IPS-18c (cell line): ENCODE results near the gene COG5.

Source experiments
- H3K4me3 ChIP-seq: 2 replicates; pipeline ENCODE4 v1.7.0; 2013; ENCODE audit warnings: low read depth, mild to moderate bottlenecking, low read length, moderate library complexity; ENCODE audit not compliant: insufficient read depth
- H3K9me3 ChIP-seq: one replicate; pipeline ENCODE4 v1.6.1; 2013; ENCODE audit warnings: mild to moderate bottlenecking, low read length, moderate library complexity; ENCODE audit not compliant: control insufficient read depth, insufficient read depth

Gene COG5

DNA sequence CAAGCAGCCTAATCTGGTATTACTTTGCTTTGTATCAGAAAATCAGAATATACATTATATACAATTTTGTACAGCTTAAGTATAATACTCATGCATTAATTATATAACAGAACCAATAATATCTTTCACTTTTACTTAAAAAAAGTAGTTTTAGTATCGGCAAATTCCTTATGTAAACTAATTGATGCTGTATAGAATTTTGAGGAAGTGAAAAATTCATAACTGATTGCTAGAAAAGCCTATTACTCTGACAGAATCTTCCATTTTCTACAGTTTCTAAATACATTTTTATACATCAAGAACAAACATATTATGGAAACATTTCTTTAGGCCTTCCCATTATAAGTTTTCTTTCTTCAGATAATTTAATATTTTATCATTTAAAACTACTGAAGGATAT lies 217.8 kb downstream of the COG5 start:
- no peaks in the 10 kb centered on the region for H3K9me3 ChIP-seq
- H3K4me3 ChIP-seq, result no peak overlapping the region

DNA sequence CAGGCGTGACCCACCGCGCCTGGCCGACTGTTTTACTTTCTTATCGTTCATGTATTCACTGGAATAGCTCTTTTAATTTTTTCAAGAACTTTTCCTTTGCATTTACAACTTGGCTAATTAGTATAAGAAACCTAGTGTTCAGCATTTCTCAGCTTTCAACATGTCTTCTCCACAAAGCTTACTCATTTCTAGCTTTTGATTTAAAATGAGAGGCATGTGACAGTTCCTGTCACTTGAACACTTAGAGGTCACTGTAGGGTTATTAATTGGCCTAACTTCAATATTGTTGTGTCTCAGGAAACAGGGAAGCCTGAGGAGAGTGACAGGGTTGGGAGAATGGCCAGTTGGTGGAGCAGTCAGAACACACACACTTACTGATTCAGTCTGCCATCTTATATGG lies 218.9 kb downstream of the COG5 start:
- H3K4me3 ChIP-seq, result no peak overlapping the region
- no peaks in the 10 kb centered on the region for H3K9me3 ChIP-seq

DNA sequence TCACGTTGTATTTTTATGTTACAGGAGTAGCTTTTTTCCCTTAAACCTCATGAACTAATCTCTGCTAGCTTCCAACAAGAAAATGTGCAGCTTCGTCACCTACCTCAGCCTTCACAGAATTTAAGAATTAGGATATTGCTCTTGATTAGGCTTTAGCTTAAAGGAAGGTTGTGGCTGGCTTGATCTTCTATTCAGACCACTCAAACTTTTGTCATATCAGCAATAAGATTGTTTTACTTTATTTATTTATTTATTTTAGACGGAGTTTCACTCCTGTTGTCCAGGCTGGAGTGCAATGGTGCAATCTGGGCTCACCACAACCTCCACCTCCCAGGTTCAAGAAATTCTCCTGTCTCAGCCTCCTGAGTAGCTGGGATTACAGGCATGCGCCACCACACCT lies 219.4 kb downstream of the COG5 start:
- H3K9me3 ChIP-seq, result no peaks in the 10 kb centered on the region
- no peak overlapping the region for H3K4me3 ChIP-seq

DNA sequence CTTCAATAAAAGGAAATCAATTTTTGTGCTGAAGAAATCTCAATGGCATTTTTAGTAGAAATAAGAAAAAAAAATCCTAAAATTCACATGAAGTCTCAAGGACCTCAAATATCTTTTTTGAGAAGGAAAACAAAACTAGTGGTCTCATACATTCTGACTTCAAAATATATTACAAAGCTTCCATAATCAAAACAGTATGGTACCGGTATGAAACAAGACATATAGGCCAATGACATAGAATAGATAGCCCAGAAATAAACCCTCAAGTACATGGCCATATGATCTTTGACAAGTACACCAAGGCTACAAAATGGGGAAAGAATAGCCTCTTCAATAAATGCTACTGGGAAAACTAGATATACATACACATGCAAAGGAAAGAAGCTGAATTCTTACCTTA lies 225.6 kb downstream of the COG5 start:
- H3K9me3 ChIP-seq, result no peaks in the 10 kb centered on the region
- no peak overlapping the region for H3K4me3 ChIP-seq

DNA sequence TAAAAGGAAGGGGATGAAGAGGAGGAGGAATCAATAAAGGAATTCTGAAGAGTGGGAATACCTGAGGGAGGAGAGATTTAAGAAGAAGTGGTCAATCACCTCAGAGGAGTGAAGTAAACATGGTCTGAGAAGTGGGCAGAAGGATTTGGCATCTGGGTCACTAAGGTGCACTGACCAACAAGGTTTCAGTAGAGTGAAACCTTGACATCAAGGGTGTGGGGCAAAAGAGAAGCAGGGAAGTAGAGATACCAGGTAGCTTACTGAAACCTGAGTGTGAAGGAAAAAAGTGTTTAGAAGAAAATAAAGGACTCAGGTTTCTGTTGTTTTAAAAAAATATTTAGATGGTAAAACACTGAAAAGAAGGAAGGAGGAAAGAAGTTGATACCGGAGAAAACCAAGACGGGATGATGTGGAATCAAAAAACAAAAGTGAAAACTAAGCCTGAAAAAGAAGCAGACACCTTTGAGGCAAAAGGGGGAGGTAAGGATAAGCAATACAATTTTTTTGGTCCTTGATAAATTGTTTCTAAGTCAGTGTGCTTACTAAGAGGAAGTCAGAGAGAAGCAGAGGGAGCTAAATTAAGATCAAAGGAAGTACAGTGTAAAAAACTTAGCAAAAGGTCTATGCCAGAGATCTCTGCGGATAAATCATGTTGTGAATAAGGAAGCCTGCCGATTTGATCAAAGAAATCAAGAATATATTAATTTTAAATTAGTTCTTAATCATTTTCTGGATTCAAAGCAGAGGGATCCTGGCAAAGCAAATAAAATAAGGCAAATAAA lies 231.0 kb downstream of the COG5 start:
- Histone ChIP-seq H3K9me3 (no peaks in the 10 kb centered on the region), H3K4me3 (no peak overlapping the region)

DNA sequence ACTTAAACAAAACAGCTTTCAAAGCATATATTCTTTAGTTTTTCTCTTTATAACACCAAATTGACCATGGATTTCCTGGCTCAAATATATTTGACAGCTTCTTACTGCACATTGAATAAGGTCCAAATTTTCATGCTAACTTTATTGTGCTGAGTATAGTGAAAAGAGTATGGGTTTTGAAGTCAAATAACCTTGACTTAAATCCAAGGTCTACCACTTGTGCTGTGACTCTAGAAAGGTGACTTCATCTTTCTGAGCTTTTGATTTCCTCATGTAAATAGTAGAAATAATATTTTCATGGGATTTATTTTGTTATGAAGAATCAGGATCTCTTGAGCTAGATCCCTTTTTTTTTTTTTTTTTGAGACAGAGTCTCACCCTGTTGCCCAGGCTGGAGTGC lies 233.2 kb downstream of the COG5 start:
- Histone ChIP-seq H3K4me3 (no peak overlapping the region), H3K9me3 (no peaks in the 10 kb centered on the region)

DNA sequence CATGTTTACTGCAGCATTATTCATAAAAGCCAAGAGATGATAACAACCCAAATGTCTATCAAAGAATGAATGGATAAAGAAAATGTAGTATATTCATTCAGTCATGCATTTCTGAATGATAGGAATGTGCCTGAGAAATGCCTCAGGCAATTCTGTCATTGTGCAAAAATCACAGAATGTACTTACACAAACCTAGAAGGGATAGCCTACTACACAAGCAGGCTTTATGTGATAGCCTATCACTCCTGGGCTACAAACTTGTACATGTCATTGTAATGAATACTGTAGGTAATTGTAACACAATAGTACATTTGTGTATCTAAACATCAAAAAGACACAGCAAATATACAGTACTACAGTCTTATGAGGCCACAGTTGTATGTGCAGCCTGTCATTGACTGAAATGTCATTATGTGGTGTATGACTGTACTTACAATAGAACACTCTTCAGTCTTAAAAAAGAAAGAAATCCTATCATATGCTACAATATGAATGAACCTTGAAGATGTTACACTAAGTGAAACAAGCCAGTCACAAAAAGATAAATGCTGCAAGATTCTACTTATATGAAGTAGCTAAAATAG lies 235.6 kb downstream of the COG5 start:
- no peak overlapping the region for H3K4me3 ChIP-seq
- H3K9me3 ChIP-seq, result no peaks in the 10 kb centered on the region

DNA sequence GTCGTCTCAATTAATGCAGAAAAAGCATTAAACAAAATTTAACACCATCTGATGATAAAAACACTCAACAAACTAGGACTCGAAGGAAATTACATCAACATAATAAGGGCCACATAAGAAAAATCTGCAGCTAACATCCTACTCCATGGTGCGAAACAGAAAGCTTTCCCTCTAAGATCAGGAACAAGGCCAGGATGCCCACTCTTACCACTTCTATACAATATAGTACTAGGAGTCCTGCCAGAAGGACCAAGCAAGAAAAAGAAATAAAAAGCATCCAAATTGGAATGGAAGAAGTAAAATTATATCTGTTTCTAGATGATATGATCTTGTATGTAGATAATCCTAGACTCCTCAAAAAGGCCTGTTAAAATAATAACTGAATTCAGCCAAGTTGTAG lies 237.7 kb downstream of the COG5 start:
- H3K9me3 ChIP-seq, result no peaks in the 10 kb centered on the region
- no peak overlapping the region for H3K4me3 ChIP-seq

DNA sequence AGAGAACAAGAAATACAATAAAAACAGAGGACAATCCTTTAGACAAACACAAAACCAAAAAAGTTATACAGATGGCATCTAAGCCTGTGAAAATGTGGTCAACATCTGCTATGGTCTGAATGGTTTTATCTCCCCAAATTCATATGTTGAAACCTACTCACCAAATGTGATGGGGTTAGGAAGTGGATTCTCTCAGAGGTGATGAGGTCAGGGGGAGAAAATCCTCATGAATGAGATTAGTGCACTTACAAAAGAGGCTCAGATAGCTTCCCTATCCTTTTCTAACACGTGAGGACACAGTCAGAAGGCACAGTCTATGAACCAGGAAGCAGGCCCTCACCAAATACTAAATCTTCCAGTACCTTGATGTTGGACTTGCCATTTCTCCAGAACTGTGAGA lies 241.7 kb downstream of the COG5 start:
- no peaks in the 10 kb centered on the region for H3K9me3 ChIP-seq

DNA sequence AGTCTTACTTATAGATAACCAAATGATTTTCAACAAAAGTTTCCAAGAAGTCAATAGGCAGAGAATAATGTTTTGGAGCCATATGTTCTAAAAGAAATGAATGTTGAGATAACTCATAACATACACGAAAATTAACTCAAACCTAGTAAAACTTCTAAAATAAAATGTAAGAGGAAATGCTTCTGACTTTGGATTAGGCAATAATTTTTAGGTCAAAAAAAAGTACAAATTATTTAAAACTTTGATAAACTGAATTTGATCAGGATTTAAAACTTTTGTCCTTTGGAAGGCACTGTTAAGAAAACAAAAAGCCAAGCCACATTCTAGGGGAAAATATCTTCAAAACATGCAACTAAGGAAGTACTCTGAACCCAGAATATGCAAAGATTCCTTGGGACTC lies 242.1 kb downstream of the COG5 start:
- H3K4me3 ChIP-seq, result no peak overlapping the region
- H3K9me3 ChIP-seq, result no peaks in the 10 kb centered on the region

More for the DNA sequence above, 241.7 kb downstream of the COG5 start:
- H3K4me3 ChIP-seq, result no peak overlapping the region

DNA sequence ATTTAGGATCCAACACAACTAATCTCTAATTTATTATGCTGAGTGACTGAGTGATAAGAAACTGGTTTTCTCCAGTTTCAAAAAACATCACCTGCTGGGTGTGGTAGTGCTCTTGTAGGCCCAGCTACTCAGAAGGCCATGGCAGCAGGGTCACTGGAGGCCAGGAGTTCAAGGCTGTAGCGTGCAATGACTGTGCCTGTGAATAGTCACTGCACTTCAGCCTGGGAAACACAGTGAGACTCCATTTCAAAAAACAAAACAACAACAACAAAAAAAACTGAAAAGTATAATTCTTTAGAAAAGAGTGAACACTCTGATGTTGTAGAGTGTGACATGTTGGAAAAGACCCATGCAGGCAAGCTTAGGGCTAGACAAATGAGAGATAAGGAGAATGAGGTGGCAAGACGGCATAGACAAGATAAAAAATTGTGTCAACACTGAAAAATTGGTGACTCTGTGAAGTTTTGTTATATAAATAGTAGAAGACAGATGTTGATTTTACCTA lies 243.9 kb downstream of the COG5 start:
- no peak overlapping the region for H3K4me3 ChIP-seq

DNA sequence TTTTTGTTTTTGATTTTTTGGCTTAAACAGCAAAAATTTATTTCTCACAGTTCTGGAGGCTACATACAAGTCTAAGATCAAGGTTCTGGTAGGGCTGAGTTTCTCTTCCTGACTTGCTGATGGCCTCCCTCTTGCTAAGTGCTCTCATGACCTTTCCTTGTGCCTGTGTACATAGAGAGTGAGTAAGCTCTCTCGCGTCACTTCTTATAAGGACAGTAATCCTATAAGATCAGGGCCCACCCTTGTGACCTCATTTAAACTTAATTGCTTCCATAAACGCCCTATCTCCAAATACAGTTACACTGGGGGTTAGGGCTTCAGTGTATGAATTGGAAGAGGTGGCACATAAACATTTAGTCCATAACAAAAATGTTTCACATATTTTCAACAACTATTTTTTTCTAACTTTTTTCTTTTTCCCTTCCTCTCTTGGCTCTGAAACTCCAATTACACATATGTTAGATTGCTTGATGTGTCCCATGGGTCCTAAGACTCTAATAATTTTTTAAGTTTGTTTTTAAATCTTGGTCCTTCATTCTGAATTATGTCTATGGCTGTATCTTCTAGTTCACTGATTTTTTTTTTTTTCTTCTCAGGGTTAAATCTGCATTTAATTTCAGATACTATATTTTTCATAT lies 245.1 kb downstream of the COG5 start:
- no peaks in the 10 kb centered on the region for H3K9me3 ChIP-seq
- H3K4me3 ChIP-seq, result no peak overlapping the region

More for the DNA sequence above, 243.9 kb downstream of the COG5 start:
- no peaks in the 10 kb centered on the region for H3K9me3 ChIP-seq

DNA sequence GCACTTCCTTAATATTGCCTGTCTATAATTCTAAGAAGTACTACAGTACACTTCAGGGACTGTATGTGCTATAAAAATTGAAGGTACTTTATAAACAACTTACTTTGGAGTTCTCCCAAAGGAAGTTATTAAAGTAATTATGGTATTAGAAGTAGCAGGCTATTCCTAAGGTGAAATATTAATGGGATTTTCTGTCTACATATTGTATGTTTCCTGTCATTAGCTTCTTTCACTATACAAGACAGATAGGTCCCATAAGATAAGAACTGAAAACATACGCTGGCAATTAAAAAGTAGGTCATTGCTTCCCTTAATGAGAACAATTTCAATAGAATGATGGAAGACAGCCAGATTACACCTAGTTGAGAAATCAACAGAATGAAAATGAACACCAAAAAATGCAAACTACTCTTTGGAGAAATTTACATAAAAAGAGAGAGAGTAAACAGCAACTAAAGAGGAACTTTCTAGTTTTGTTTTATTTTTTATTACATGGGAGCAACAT lies 248.0 kb downstream of the COG5 start:
- H3K4me3 ChIP-seq, result no peak overlapping the region
- H3K9me3 ChIP-seq, result no peaks in the 10 kb centered on the region

DNA sequence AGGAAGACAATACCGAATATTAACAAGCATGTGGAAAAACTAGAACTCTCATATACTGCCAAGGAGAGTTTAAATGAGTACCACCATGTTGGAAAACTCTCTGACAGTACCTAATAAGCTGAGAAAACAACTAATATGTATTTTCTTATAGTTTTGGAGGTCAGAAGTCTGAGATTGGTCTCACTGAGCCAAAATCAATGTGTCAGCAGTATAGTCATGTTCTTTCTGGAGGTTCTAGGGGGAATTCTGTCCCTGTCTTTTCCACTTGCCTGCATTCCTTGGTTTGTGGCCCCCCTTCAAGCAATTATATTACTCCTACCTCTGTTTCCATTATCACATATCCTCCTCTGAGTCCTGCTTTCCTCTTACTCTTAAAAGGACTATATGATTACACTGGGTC lies 250.4 kb downstream of the COG5 start:
- no peaks in the 10 kb centered on the region for H3K9me3 ChIP-seq

DNA sequence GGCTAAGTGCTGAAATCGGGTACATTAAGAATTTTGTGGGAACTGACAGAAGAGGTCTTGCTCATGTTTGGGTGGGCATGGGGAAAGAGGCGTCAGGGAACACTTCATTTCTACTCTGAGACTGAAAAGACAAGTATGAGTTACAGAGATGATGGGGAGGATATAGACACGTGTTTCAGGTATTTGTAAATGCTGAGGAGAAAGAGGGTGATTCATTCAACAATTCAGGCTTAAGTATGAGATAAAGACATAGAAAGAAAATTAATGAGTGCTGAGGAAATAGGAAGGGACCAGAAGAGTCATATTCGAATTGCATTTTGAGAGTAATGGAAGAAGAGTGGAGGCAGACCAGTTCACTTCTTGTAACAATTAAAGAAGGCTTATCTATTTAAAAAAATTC lies 251.3 kb downstream of the COG5 start:
- no peaks in the 10 kb centered on the region for H3K9me3 ChIP-seq
- no peak overlapping the region for H3K4me3 ChIP-seq

More for the DNA sequence above, 250.4 kb downstream of the COG5 start:
- H3K4me3 ChIP-seq, result no peak overlapping the region

DNA sequence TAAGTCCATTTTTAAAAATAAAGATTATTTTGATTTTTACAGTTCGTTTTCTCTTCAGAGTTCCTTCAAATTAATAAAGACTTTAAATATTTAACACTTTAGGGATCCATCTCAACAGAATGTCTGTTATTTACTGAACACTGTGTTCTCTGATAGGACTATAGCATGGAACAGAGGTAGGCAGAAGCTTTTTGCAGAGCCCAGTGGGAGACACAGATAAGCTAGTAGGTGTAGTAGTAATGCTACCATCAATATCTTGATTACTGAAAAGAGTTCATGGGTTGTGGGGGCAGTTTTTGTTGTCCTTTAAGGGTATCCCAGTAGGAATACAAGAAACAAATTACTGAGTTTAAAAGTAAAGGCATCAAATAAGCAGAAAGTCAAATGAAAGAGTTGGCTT lies 254.4 kb downstream of the COG5 start:
- no peak overlapping the region for H3K4me3 ChIP-seq

DNA sequence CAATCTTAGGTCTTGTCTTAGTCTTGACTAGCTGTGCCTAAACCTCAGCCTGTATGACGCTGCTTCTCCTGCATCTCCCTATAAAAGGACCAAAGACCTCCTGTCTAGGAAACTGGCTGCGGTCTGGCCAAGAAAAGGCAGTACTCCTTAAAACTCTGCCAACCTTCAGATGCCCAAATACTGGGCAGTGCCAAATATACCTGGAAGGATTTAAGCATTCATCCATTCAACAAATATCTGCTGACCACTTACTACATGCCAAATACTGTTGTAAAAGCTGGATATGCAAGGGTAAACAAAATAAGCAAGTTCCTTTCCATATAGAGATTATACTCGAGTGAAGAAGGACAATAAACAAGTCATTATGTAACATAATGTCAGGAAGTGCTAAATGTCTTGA lies 259.1 kb downstream of the COG5 start:
- Histone ChIP-seq H3K9me3 (no peaks in the 10 kb centered on the region), H3K4me3 (no peak overlapping the region)

More for the DNA sequence above, 254.4 kb downstream of the COG5 start:
- H3K9me3 ChIP-seq, result no peaks in the 10 kb centered on the region

DNA sequence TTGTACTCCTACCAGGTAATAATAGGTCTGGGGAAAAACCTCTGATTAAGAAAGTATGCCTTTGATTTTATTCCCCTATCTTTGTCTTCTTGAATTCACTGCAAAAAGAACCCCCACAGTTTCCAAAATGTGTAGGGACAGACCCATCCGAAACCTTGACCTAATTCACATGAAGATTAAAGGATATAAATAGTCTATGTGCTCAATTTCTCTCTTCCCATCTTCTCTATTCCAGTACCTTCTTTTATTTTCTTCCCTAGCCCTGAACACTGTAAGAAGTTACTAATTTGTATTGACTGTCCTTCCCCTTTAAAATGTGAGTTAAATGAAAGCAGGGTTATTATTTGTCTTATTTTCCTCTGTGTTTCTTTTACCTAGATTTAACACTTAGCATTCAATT lies 259.7 kb downstream of the COG5 start:
- no peaks in the 10 kb centered on the region for H3K9me3 ChIP-seq
- no peak overlapping the region for H3K4me3 ChIP-seq
